K562 (cell line): Measurements from ENCODE around the gene XPO4. TPM values are rescaled to one million over a fixed set of nuclear protein-coding genes. Genes with fewer than 3 reads are reported as not detected.

Experiments used
- ATAC-seq: fragments of 200-7000 bp; cut with Tn5 transposase; 3 replicates; pipeline ENCODE4 v1.9.1; 2020; ENCODE audit warnings: moderate library complexity
- BruUV-seq: library from RNA; stranded (reverse); fragments of 400-500 nt; replicated peaks from 2 replicates; lab custom pipeline; 2021; lab: Mats Ljungman, UMichigan
- CTCF ChIA-PET: fragments of 300-600 bp; formaldehyde crosslinking; extraction: SDS; loops from one replicate; lab custom pipeline; 2021; ENCODE audit warnings: low intra/inter-chr PET ratio; lab: Yijun Ruan, JAX
- POLR2A ChIA-PET: fragments of 300-600, 350-650 bp; sonication (Branson Sonifier 250); formaldehyde crosslinking; extraction: SDS; loops from one replicate; lab custom pipeline; 2021; ENCODE audit warnings: antibody characterized with exemption, inconsistent platforms; lab: Yijun Ruan, JAX
- DNase-seq, 4 experiments: peaks; one replicate each; pipeline versions ENCODE4 v3.0.0 to v3.0.0-alpha.2; 2011 to 2018; ENCODE audit warnings: low spot score in 3 of 4, mixed read lengths in 3 of 4; ENCODE audit errors: extremely low read depth in 1 of 4
- FAIRE-seq: peaks from 2 replicates; lab custom pipeline; 2011; peaks lifted over from hg19 to GRCh38; lab: Jason Lieb, UNC
- H2AFZ ChIP-seq: 2 replicates; pipeline ENCODE4 v1.6.0; 2011; ENCODE audit warnings: low read depth, low read length, control low read depth, inconsistent platforms
- H3K27ac ChIP-seq: fragments of 200-600 bp; 3 replicates; pipeline ENCODE4 v1.8.0; 2011; ENCODE audit warnings: low read depth, mild to moderate bottlenecking, control low read depth, inconsistent platforms, low read length, moderate library complexity, mixed read lengths; ENCODE audit errors: extremely low read depth
- H3K27me3 ChIP-seq, 2 experiments: fragments of 300-600 bp in 1 of 2; 2 replicates in 1 of 2; 3 replicates in 1 of 2; pipeline versions ENCODE4 v1.6.0 to v1.8.0; 2011; ENCODE audit warnings: inconsistent platforms in 2 of 2, low read length in 2 of 2, mild to moderate bottlenecking in 1 of 2, mixed read lengths in 1 of 2, moderate library complexity in 1 of 2; ENCODE audit not compliant: control insufficient read depth in 2 of 2, insufficient read depth in 2 of 2
- H3K36me3 ChIP-seq: fragments of 300-600 bp; 3 replicates; pipeline ENCODE4 v1.8.0; 2011; ENCODE audit warnings: mild to moderate bottlenecking, low read length, inconsistent platforms; ENCODE audit not compliant: control insufficient read depth, insufficient read depth
- H3K4me1 ChIP-seq, 2 experiments: fragments of 200-600 bp in 1 of 2; replicated peaks in 1 of 2; 2 replicates in 1 of 2; 3 replicates in 1 of 2; pipeline versions ENCODE4 v1.5.1 to v1.8.0; 2011; ENCODE audit warnings: inconsistent platforms in 2 of 2, low read length in 2 of 2, mild to moderate bottlenecking in 1 of 2, mixed read lengths in 1 of 2, moderate library complexity in 1 of 2; ENCODE audit not compliant: control insufficient read depth in 2 of 2, insufficient read depth in 2 of 2
- H3K4me2 ChIP-seq: 2 replicates; pipeline ENCODE4 v1.6.1; 2011; ENCODE audit warnings: low read length, control low read depth, inconsistent platforms, mixed read lengths; ENCODE audit not compliant: insufficient read depth
- H3K4me3 ChIP-seq: fragments of 200-600 bp; sonication (generic), shearing (Covaris generic); 2 replicates; pipeline ENCODE4 v1.5.1; 2016; ENCODE audit warnings: control low read depth, inconsistent platforms
- H3K79me2 ChIP-seq: fragments of 200-600 bp; 3 replicates; pipeline ENCODE4 v1.8.0; 2011; ENCODE audit warnings: low read length, inconsistent platforms; ENCODE audit not compliant: control insufficient read depth, insufficient read depth
- H3K9ac ChIP-seq, 2 experiments: 2 replicates each; pipeline versions ENCODE4 v1.6.0 to v1.6.1; 2011; ENCODE audit warnings: low read depth in 2 of 2, low read length in 2 of 2, control low read depth in 1 of 2, inconsistent platforms in 1 of 2, mild to moderate bottlenecking in 1 of 2, mixed read lengths in 1 of 2; ENCODE audit not compliant: insufficient read depth in 1 of 2
- H3K9me1 ChIP-seq: one replicate; pipeline ENCODE4 v1.6.0; 2011; ENCODE audit warnings: inconsistent platforms, mild to moderate bottlenecking, low read length, moderate library complexity; ENCODE audit not compliant: control insufficient read depth, insufficient read depth
- H3K9me3 ChIP-seq: replicated peaks from 2 replicates; pipeline ENCODE4 v1.5.1; 2011; ENCODE audit warnings: low read depth, low read length, inconsistent platforms; ENCODE audit not compliant: control insufficient read depth, insufficient read depth
- H4K20me1 ChIP-seq: replicated peaks from 2 replicates; pipeline ENCODE4 v1.6.1; 2011; ENCODE audit warnings: low read length, inconsistent platforms, mixed read lengths; ENCODE audit not compliant: control insufficient read depth, insufficient read depth
- ARID2 ChIP-seq: fragments of 450-650 bp; IDR thresholded peaks from 2 replicates; pipeline ENCODE4 v1.6.1; 2017; ENCODE audit warnings: antibody characterized with exemption, mild to moderate bottlenecking
- DIDO1 ChIP-seq: fragments of 450-650 bp; IDR thresholded peaks from 2 replicates; pipeline ENCODE4 v1.6.1; 2016; ENCODE audit warnings: low read depth, missing biosample characterization, missing genetic modification characterization
- FIP1L1 ChIP-seq: fragments of 200-400 bp; formaldehyde crosslinking; IDR thresholded peaks from 2 replicates; pipeline ENCODE4 v1.6.1; 2018; ENCODE audit warnings: mild to moderate bottlenecking, low read depth, low read length; ENCODE audit not compliant: poor library complexity, severe bottlenecking
- HBP1 ChIP-seq: fragments of 450-650 bp; formaldehyde crosslinking; IDR thresholded peaks from 2 replicates; pipeline ENCODE4 v1.4.0; 2022; ENCODE audit warnings: missing genetic modification characterization
- IFI16 ChIP-seq: fragments of 250-450 bp; sonication (Bioruptor Pico); IDR thresholded peaks from 2 replicates; pipeline ENCODE4 v2.1.2; 2022; ENCODE audit warnings: mild to moderate bottlenecking, inconsistent platforms
- MCM2 ChIP-seq: fragments of 450-650 bp; IDR thresholded peaks from 2 replicates; pipeline ENCODE4 v1.6.1; 2017; ENCODE audit warnings: low read depth, mild to moderate bottlenecking
- MEIS2 ChIP-seq: fragments of 450-650 bp; IDR thresholded peaks from 2 replicates; pipeline ENCODE4 v1.6.1; 2014; ENCODE audit warnings: mild to moderate bottlenecking; ENCODE audit not compliant: partially characterized antibody
- PHB ChIP-seq: fragments of 250-450 bp; sonication (Bioruptor Pico); IDR thresholded peaks from 2 replicates; pipeline ENCODE4 v1.5.0; 2021
- PKNOX1 ChIP-seq: fragments of 450-650 bp; IDR thresholded peaks from 2 replicates; pipeline ENCODE4 v1.6.1; 2016
- RBM22 ChIP-seq: fragments of 200-400 bp; formaldehyde crosslinking; IDR thresholded peaks from 2 replicates; pipeline ENCODE4 v1.6.1; 2018; ENCODE audit warnings: low read length, low read depth; ENCODE audit not compliant: poor library complexity, severe bottlenecking
- TRIM28 ChIP-seq: fragments of 450-650 bp; IDR thresholded peaks from 2 replicates; pipeline ENCODE4 v1.6.1; 2017
- YBX1 ChIP-seq: fragments of 450-650 bp; IDR thresholded peaks from 2 replicates; pipeline ENCODE4 v1.7.1; 2016; ENCODE audit warnings: mild to moderate bottlenecking
- ZFP91 ChIP-seq: sonication (generic); formaldehyde crosslinking; IDR thresholded peaks from 2 replicates; pipeline ENCODE4 v1.8.0; 2022; ENCODE audit warnings: mild to moderate bottlenecking, missing genetic modification reagents
- ZNF224 ChIP-seq: sonication (generic); formaldehyde crosslinking; IDR thresholded peaks from 2 replicates; pipeline ENCODE4 v1.8.0; 2022; ENCODE audit warnings: mild to moderate bottlenecking, missing genetic modification reagents
- ZNF282 ChIP-seq: sonication (generic); formaldehyde crosslinking; IDR thresholded peaks from 2 replicates; pipeline ENCODE4 v1.8.1; 2023; ENCODE audit warnings: missing genetic modification reagents
- ZNF764 ChIP-seq: fragments of 250-450 bp; sonication (Bioruptor Pico); IDR thresholded peaks from 2 replicates; pipeline ENCODE4 v1.4.0; 2020; ENCODE audit warnings: low read depth, mild to moderate bottlenecking, moderate library complexity
- WGBS: fragments of 100-300 bp; shearing (Covaris generic); methylation state at CpG from one replicate; pipeline ENCODE4 v1.1.6; 2016; ENCODE audit warnings: low coverage, mixed read lengths; ENCODE audit not compliant: insufficient coverage; ENCODE audit errors: missing lambda C conversion rate; 5-methylcytosine and 5-hydroxymethylcytosine counted together
- in situ Hi-C: fragments of 300-500 bp; cut with MboI; formaldehyde crosslinking; loops from 4 replicates; pipeline ENCODE4 v1.15.0; 2018; ENCODE audit warnings: inconsistent platforms, mixed read lengths
- intact Hi-C: fragments of 100-400 bp; cut with micrococcal nuclease; formaldehyde crosslinking; loops from 2 replicates; pipeline ENCODE4 v1.14.2; 2022
- polyA plus RNA-seq, 8 experiments: library from polyadenylated mRNA; depleted of rRNA in 4 of 8; stranded (reverse) in 5 of 8; unstranded in 3 of 8; fragments of >200 nt; fragmentation: Nextera tagmentation in 2 of 8; fragmentation: Illumina TruSeq in 1 of 8; extraction: Ambion mirVana in 2 of 8; extraction: Trizol in 1 of 8; gene quantifications; 2 replicates each; pipeline versions ENCODE4 v1.2.1 to v1.2.3, GENCODE V29; 2011 to 2014; ENCODE audit warnings: inconsistent platforms in 1 of 8, missing spikeins in 1 of 8
- total RNA-seq, 7 experiments: library from RNA; depleted of rRNA in 6 of 7; stranded (reverse); fragments of >200 nt in 6 of 7; fragmentation: Illumina TruSeq in 2 of 7; extraction: Trizol in 2 of 7; gene quantifications; 2 replicates each; pipeline versions ENCODE4 v1.2.1 to v1.2.3, GENCODE V29; 2011 to 2021; ENCODE audit warnings: low replicate concordance in 1 of 7
- TF ChIP-seq, protein P1 (sequence below): fragments of 450-650 bp; formaldehyde crosslinking; IDR thresholded peaks from 2 replicates; pipeline ENCODE4 v1.4.0; 2022; ENCODE audit warnings: mild to moderate bottlenecking, moderate library complexity

Gene XPO4
- total and polyA plus RNA-seq, 9 of the 15 experiments (the other 6 are each of a cell fraction or from before 2014, with no cell fraction given), result 5.5 to 25.1 (median 17.5) TPM

DNA sequence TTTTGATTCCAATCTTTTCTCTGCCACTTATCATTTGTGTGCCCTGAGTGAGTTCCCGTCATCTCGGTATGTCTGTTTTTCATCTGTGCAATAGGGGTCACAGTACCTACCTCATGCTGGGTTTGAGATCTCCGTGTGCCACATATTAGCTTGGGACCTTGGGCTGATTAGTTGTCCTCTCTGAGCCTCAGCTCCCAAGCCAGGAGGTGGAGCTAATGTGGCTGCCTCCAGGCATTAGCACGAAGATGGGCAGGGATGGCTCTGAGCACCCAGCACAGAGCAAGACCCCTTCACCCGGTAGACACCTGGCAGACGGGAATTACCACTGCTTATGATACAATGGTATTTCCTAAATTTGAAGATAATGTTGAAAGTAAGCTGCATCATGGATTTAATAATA, 35.8 kb upstream of the XPO4 start (continued):
- TF ChIP-seq PKNOX1, result no peak
- no peak for TF ChIP-seq ZFP91 (CRISPR knock-in tag)
- no peak for TF ChIP-seq YBX1
- no peak for TF ChIP-seq ZNF224 (CRISPR knock-in tag)
- TF ChIP-seq TRIM28, result no peak
- TF ChIP-seq FIP1L1, result no peak
- TF ChIP-seq, all 486 proteins: peak for 0

DNA sequence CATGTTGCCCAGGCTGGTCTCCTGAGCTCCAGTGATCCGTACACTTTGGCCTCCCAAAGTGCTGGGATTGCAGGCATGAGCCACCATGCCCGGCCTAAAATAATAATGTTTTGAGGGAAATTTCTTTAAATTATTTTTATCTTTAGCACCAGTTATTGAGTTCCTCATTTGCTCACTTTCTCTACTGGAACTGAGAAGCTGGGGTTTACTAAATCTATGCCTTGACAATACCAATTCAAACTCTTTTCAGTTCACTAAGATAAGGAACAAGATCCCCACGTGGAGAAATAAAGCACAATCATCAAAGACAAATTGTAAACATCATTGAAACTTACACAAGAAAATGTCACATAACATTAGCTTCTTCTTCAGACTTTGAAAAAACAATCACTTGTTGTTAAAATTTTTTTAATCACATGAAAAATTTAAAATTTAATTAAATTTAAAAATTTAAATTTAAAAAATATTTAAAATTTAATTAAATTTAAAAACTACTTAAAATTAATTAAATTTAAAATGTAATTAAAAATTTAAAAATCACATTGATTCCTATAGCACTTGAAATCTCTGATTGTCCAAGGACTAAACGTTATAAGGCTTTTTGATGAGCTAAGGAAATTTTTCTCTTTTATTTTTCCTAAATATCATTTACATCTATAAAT, 25.2 kb upstream of the XPO4 start:
- Histone ChIP-seq H4K20me1 (no peaks in the 10 kb centered on the region), H3K4me2 (no peak overlapping the region), H3K27ac (no peak overlapping the region), H3K9ac (no peak overlapping the region), H3K9me3 (no peaks in the 10 kb centered on the region), H3K79me2 (no peaks in the 10 kb centered on the region), H3K27me3 (no peaks in the 10 kb centered on the region), H2AFZ (no peak overlapping the region), H3K9me1 (no peaks in the 10 kb centered on the region), H3K4me1 (no peaks in the 10 kb centered on the region), H3K4me3 (no peak overlapping the region)
- 7% methylated on average over 4 of the region's 4 CpGs for WGBS
- ATAC-seq (no peak), FAIRE-seq (no peak), DNase-seq (no peak)
- CTCF ChIA-PET, result no interaction called here
- intact Hi-C loops, result loop anchor here (5.0 kb wide), 1 partner anchor 730 kb away; no protein-coding TSS in a partner anchor
- in situ Hi-C loops, result loop anchor here (5.0 to 10.0 kb wide), 2 partner anchors 213 to 435 kb away; no protein-coding TSS in a partner anchor
- no TSS peak for BruUV-seq
- TF ChIP-seq, protein P1, sequence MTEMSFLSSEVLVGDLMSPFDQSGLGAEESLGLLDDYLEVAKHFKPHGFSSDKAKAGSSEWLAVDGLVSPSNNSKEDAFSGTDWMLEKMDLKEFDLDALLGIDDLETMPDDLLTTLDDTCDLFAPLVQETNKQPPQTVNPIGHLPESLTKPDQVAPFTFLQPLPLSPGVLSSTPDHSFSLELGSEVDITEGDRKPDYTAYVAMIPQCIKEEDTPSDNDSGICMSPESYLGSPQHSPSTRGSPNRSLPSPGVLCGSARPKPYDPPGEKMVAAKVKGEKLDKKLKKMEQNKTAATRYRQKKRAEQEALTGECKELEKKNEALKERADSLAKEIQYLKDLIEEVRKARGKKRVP (CRISPR knock-in tag), result no peak
- no peak for TF ChIP-seq IFI16 (CRISPR knock-in tag)
- TF ChIP-seq ZNF282, result no peak
- TF ChIP-seq DIDO1 (tag), result no peak
- TF ChIP-seq PHB, result no peak
- TF ChIP-seq MCM2, result no peak
- TF ChIP-seq ZNF764 (CRISPR knock-in tag), result no peak
- no peak for TF ChIP-seq ARID2
- no peak for TF ChIP-seq MEIS2
- TF ChIP-seq RBM22, result no peak
- no peak for TF ChIP-seq HBP1 (CRISPR knock-in tag)
- TF ChIP-seq, all 486 proteins: peak for 0
- POLR2A ChIA-PET, result no interaction called here
- no peaks in the 10 kb centered on the region for H3K36me3 ChIP-seq
